Measurements from ENCODE around the gene GNL3.

GNL3 gene

DNA sequence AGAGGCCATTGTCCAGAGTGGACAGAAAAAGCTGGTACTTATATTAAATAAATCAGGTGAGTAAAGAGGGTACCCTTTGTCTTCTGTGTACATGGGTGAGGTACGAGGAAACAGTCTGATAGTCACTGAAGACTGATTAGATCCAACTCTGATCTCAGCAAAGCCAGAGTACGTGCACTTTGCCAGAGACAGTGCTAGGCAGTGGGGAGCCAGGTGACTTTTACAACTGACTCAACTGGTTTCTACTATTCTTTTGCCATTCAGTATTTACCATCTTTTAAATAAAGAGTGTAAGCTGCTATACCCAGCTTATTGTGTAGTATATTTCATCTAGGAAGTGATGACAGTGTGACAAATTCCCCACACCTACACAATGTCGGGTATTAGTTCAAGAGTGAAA lies 3.3 kb downstream of the GNL3 start:
- DNase-seq: no peak

DNA sequence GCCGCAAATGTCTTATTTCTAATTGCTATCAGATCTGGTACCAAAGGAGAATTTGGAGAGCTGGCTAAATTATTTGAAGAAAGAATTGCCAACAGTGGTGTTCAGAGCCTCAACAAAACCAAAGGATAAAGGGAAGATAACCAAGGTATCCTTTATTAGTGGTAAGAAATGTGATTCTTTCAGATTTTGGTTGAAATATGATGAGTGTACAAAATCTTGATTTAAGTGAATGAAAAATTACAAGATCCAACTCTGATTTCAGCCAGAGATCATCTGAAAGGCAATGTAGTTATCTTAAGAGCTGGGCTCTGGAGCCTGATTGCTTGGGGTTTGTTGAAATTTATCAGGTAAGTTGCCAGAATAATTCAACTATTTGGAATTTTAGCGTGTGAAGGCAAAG lies 4.7 kb downstream of the GNL3 start:
- DNase-seq: no peak

DNA sequence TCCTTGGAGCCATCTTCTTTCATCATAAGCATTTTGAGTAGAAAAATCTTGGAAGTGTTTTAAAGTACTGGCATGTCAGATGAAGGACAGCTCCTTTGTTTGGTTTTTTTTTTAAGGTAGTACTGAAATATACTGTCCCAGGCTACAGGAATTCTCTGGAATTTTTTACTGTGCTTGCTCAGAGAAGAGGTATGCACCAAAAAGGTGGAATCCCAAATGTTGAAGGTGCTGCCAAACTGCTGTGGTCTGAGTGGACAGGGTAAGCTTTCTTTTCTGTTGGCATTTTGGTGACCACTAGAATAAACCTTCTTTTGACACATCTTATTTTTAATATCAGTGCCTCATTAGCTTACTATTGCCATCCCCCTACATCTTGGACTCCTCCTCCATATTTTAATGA lies 7.2 kb downstream of the GNL3 start:
- no peak for DNase-seq

DNA sequence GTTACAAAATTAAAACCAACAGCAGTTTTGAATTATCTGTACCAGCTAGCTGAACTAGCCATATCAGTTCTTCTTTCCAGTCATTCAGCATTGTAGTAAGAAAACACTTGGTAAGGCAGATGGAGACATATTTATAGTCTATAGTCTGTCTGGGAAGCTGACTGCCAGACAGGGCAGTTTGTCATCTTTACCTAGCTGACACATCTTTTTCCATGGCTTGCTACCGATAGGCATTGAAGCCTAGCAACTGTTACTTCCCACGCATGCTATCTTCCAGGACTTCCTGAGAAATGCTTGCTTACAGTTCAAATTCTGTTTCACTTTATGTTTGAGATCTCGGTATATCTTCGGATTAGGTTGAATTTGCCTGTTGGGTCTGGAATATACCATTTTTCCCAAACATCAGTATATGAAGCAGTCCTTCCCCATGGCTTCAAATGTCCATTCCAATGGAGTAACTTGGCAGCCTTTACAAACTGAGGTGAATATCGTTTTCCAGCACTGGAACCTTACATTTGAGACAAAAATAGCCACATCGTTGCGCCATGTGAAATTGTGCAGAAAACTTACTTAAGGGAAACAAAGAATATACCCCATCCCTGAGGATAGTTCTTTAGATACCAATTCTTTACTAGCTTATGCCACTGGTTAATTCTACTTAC lies 8.8 kb downstream of the GNL3 start:
- no peak for DNase-seq

DNA sequence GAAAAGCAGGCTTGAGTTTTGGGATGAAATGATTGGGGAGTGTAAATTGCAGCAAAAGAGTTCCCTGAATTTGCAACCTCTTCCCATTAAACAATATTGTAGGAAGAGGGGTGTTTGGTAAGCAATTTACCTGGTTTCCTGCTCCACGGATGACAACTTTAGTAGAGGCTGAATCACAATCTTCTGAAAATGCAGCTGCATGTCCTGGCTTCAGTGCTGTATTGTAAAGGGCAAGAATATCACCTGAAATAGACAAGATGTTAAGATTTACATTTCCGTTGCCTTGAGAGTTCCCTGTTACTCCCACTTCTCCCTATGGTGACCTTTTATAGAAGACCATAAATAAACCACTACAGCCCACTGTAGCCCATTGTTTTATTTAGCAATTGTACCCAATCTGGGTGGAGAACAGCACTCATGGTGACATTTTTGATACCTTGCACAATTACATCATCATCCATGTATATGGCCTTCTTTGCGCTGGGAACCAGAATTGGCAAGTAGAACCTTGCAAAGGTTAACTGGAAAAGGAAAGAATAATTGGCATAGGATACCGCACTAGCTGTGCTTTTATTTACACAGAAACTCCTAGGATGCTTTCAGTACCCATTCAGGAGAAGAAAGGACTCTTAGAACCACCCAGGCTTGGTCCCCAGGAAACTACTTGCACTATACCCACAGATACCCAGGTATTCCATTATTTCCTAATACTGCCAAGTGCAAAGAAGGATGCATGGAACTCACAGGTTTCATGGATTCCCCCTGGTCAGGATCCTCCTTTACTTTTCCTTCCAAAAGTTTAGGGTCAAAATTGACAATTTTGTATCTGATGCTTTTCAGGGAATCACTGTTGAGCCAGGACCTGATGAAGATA lies 10.2 kb downstream of the GNL3 start:
- no peak for DNase-seq

DNA sequence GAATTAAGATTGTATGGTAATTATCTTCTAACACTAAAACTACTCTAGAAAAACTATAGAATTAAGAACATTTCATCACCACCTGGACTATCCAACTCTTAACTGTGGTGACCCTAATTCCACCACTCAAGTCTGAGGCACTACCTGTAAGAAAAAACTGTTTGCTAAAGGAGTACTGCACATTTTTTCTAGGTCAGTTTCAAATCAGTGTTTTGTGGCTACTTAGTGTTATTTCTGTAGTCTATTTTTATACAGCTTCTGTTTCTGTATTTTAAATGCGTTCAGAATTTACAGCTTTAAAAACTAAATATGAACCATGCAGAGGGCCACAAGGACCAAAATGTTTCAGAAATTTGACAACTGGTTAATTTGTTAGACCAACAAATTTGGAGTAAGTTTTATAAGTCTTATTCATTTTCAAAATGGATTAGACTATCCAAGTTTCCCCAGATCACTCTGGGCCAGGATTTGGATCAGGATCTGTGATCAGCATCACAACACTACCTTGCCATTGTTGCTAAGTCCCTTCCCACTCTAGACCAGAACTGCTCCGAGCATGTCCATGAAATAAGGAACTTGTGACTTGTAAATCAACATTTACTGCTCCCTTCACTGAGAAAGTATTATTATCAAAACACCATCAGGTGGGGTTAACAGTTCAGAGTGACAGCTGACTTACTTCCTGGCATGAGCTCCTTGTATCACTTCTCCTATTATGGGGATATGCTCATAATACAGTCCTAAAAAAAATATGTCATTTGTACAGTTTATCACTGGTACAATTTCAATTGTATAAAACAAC lies 11.2 kb downstream of the GNL3 start:
- DNase-seq: no peak

DNA sequence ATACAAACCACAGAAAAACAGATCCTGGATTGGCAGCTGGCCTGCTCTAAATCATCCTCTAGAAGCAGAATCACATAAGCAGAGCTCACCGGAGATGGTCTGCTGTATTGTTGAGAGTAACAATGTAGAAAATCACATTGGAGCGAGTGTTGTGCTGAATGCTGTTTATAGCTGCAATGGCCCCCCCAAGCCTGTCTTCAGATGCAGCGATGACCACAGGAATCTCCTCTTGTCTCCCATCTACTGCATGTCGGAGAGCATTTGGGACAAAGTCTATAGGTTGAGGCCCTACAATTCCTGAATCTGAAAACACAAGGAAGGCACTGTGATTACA lies 11.8 kb downstream of the GNL3 start:
- DNase-seq: no peak

DNA sequence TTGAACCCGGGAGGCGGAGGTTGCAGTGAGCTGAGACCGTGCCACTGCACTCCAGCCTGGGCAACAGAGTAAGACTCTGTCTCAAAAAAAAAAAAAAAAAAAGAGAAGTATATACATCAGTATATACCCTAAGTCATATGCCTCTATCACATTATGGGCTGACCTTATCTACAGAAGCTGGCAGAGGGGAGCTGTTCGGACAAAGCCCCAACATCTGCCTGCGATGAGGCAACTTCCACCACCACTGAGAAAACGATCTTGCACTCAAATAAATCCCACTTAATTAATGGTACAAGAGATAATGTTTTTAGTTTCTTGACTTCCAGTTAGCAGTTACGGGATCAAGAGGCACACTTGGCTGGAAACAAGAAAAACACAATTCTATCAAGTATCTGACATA lies 17.5 kb downstream of the GNL3 start:
- DNase-seq: no peak

DNA sequence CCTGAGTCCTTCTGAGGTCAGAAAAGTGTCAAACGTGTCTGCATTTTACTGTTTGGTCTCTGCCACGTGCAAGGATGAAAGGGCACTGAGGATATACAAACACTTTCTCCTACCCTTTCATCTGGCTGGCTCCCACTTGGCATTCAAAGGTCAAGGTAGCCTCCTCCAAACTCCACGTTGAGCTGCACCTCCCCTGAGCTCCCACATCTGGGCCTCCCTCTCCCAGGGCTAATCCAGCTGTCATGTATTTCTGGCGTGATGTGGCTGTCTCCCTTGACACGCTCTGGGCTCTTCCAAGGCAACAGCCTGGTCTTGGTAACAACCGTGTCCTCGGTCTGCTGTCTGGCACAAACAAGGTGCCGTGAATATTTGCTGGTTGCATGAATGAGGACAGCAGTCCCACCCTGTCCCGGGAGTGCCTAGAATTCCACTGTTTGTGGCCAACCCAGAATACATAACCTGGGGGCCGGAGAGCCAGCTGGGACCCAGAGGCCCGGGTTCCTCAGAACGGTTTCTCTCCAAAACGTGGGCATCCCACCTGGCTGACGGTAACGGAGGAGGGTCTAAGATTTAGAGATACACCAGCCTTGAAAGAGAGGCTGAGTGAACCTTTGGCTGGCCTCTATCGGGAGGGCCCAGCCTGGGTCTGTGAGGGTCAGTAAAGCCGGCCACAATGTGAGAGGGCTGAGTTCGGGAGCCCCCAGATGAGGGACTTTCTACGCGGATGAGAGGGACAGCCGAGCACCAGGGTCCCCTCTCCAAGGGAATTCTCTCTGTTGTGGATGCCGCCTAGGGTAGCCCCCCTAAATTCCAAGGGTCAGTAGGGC lies 19.0 kb downstream of the GNL3 start:
- peak; percentile 15 for DNase-seq

DNA sequence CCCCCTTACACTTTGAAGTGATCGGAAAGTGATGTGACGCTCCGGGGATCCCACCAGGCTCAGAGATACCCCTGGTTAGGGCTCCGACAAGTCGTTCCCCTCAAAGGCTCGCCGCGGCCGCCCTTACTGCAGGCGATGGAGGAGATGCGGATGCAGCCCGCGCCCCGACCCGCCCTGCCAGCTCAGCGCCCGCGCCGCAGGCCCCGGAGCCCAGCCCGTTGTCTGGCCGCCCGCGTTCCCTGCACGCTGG lies 19.5 kb downstream of the GNL3 start:
- no peak for DNase-seq

DNA sequence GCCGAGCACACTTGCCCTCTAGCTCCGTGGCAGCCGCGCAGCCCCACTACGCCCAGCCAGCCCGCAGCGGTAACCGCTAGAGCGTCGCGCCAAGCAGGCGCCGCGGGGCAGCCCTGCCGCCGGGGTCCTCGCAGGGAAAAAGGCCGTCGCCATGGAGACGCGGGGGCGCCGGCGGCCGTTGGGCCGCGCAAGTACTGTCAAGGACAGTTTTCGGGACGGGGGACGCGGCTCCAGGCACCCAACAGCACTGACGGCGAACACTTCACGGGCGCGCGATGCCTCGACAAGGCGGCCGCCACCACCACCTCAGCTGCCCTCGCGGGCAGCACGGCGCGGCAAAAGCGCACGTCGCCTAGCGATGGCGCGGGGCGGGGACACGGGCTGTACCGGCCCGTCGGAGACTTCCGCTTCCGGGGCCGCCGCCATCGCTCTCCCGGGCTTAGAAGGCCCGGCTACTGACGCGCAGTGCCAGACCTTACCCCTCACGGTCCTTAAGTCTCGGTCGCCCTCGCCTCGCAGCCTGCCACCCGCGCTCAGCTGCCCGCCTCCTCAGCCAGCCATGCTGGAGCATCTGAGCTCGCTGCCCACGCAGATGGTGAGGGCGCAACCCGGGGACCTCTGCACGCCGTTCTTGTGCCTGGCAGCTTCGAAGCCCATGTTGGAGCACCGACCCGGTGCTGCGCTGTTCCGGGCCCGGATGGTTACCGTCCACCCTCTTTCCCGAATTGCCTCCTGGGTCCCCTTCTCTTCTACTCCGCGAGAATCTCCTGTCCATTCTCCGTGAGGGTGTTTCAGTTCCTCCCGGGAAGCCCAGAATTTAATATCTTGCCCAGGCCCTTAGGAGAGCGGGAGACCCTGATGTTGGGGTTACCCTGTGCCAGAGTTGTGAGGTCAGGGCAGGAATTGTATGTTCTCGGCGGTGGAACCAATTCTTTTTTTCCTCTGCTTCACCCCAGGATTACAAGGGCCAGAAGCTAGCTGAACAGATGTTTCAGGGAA lies 20.2 kb downstream of the GNL3 start, which contains the start of the genes GLT8D1 and SPCS1:
GLT8D1 (minus strand) TSS at position 104 of the 999 bp plus-strand sequence. CDS start 5,331 bp downstream, outside the sequence.
SPCS1 (plus strand) TSS at position 419 of the 999 bp plus-strand sequence; CDS start at position 560, 141 bp downstream.
- peak; percentile 87 for DNase-seq

DNA sequence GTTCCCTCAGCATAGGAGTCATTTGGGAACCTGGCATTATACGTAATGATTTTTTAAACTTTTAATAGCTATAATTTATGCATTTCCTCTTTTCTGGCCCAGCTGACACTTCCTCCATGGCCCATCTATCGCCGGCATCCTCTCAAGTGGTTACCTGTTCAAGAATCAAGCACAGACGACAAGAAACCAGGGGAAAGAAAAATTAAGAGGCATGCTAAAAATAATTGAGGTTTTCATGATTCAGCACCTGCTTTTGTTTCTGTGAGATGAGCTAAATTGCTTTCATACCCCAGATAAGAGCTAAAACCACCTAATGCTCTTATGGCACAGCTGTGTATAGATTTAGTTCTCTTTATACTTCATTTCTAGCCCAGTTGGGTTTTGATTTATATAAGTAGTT lies 21.8 kb downstream of the GNL3 start:
- DNase-seq: no peak

DNA sequence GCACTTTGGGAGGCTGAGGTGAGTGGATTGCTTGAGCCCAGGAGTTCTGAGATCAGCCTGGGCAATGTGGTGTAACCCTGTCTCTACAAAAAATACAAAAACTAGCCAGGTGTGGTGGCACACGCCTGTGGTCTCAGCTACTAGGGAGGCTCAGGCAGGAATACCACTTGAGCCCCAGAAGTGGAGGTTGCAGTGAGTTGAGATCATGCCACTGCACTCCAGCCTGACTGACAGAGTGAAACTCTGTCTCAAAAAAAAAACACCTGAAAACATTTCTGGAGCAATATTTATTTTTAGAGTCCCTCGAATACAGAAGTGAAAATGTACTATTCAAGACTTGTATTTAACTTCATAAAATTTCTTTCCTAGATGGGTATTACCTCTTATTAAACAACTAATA lies 24.7 kb downstream of the GNL3 start:
- no peak for DNase-seq

DNA sequence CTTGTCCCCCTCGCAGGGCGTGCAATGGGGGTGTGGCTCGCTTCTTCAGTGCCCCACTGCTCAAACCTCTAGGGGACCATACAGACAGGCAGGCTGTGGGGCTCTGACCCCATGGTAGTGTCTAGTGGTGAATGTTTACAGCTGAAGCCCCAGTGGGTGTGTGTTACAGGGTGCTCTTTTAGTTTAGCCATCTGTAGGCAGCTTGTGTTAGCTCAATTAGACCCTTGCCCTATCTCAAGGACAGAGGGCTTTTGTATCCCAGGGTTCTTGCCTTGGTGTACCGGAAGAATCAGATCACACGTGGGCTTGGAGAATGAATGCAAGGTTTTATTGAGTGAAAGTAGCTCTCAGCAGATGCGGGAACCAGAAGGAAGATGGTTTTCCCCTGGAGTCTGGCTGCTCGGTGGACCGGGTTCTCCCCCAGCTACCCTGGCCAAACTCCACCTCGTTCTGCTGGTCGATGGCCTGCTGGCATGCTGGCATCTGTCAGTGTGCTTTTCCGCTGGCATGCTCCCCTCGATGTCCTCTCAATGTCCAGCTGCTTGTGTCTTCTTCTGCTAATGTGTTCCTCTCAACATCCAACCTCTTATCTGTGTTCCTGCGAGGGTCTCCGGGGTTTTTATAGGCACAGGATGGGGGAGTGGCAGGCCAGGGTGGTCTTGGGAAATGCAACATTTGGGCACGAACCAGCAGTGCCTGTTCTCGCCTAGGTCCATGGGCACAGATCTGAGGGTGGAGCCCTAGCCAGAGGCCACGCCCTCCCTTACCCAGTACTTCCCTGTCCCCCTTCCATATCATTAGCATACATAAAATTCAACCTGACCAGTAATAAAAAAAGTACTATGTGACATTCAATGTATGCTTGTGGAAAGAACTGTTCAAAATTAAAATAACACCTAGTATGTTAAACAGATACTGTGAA lies 26.7 kb downstream of the GNL3 start:
- no peak for DNase-seq

DNA sequence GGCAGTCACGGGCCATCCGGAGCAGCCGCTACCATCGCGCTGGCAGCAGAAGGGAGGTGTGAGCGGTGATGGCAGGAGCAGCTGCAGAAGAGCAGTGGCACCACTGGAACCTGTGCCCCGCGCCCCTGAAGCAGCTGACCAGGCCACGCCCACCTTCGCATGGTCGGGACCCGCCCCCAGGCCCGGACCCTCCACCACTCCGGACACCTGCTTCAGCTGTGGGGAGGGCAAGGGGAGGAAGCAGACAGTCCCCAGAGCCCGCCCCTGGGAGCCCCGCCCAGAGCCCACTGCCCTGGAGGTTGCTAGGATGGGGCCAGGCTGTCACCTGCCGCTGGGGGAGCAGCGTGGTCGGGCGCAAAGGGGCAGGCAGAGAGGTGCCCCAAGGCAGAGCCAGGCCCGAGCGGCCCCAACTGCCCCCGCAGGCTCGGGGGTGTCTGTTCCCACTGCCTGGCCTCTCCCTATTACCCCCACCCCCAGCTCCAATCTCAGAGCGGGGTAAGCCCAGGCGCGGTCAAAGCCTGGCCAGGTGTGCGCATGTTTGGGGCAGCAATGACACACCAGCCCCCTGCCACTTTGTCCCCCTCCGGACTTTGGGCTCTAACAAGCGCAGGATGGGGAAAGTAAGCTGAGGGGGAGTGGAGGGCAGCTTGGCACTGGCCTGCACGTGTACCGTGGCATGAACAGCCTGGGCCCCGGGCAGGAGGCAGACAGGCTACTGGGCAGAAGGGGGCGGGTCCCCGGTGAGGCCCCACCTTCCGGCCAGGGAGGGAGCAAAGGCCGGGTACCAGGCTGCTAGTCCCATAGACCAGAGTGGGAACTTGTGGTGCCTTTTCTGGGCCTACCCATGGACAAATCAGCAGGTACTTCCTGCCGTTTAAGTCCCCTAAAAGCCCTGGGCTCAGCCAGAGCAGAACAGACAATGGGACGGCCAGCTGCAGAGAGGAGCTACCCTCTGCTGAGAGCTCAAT lies 28.8 kb downstream of the GNL3 start:
- DNase-seq: no peak

DNA sequence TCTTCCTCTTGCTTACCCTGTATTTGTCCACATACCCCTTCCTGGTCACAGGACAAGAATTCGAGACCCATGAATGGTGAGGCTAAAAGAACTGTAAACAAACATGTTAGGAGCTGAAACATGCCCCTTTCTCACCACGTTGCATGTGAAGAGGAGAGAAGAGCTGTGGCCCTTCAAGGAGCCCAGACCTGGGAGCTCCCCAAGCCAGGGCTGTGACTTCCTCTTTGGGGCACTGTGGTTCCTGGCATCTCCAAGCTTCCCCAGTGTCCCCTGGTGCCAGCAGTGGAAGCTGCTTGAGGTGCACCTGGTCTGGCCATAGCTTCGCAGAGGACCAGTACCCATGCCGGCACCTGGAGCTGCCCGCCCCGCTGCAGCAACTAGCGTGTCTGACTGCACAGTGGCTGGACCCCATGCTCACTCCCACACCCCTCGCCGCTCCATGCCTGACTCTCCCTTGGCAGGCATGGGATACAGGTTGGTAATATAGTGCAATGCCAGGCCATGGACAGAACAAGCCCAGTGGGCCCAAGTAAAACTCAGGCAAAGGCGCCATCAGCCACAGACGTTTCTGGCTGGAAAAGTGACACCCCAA lies 30.0 kb downstream of the GNL3 start:
- DNase-seq: no peak

DNA sequence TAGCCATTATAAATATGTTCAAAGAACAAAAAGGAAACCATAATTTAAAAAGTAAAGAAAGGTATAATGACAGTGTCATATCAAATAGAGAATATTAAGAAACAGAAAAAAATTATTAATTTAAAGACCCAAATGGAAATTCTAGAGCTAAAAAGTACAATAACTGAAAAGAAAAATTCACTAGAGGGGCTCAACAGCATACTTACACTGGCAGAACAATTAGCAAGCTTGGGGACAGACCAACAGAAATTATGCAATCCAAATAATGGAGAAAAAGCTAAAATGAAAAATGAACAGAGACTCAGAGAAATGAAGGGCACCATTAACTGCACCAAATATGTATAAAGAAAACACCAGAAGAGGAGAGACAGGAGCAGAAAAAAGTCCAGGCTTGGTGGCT lies 33.8 kb downstream of the GNL3 start:
- no peak for DNase-seq

DNA sequence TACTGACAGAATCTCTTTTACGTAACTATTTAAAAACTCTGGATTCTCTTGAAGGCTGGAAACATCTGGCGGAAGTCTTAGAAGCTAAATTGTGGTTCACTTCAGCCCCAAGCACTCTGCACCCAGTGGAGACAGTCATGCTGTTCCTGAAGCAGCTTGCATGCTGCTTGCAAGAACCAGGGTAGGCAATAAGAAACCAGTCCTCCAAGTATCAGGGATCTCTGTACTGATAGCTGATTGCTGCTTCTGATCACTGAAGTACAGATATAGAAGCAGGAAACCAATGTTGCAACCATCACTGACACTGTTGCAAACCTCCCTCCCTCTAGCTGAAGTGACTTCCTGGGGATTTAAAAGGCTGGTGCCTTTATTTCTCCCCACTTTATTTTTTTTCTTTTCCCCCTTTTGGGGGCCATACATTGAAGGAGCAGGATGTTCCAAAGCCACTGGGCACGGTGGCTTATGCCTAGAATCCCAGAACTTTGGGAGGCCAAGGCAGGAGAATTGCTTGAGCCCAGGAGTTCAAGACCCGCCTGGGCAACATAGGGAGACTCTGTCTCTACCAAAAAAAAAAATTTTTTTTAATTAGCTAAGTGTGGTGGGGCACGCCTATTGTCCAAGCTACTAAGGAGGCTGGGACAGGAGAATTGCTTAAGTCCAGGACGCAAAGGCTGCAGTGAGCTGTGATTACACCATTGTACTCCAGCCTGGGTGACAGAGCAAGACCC lies 35.3 kb downstream of the GNL3 start:
- DNase-seq: no peak

All from activated naive CD4-positive, alpha-beta T cell treated with Interleukin-2 at 50 U/mL for 16 hours (primary cell).